ENCODE results near the gene GXYLT1.

DNA sequence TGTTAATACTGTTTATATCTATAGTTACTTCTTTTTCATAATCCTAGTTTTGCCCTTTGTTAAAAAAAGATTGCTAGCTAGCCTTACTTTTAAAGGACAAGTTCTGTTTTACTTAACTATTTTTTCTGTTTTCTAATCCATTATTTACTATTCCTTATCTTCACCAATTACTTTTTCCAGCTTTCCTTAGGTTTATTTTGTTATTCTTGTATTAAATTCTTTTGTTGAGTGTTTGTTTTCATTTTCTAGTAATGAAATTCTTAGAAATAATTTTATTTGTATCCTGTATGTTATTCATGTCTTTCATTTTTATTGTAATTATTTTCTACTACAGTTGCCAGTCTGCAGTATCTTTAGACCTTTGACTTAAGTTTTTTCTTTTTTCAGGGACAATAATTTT lies 45.7 kb upstream of the GXYLT1 start:
- TF ChIP-seq, protein P1, sequence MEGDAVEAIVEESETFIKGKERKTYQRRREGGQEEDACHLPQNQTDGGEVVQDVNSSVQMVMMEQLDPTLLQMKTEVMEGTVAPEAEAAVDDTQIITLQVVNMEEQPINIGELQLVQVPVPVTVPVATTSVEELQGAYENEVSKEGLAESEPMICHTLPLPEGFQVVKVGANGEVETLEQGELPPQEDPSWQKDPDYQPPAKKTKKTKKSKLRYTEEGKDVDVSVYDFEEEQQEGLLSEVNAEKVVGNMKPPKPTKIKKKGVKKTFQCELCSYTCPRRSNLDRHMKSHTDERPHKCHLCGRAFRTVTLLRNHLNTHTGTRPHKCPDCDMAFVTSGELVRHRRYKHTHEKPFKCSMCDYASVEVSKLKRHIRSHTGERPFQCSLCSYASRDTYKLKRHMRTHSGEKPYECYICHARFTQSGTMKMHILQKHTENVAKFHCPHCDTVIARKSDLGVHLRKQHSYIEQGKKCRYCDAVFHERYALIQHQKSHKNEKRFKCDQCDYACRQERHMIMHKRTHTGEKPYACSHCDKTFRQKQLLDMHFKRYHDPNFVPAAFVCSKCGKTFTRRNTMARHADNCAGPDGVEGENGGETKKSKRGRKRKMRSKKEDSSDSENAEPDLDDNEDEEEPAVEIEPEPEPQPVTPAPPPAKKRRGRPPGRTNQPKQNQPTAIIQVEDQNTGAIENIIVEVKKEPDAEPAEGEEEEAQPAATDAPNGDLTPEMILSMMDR (conservative IDR thresholded peaks at IDR 0.05), result no peak
- no peak for TF ChIP-seq ZFX (IDR thresholded peaks at IDR 0.05)

Measured in C4-2B (cell line).